CD4-positive, alpha-beta T cell treated with Interleukin-4 for 4 hours (primary cell): ENCODE results near the gene CFAP61.

Experiments used
- DNase-seq: peaks from one replicate; pipeline ENCODE4 v3.0.0-alpha.2; 2020

The CFAP61 gene

DNA sequence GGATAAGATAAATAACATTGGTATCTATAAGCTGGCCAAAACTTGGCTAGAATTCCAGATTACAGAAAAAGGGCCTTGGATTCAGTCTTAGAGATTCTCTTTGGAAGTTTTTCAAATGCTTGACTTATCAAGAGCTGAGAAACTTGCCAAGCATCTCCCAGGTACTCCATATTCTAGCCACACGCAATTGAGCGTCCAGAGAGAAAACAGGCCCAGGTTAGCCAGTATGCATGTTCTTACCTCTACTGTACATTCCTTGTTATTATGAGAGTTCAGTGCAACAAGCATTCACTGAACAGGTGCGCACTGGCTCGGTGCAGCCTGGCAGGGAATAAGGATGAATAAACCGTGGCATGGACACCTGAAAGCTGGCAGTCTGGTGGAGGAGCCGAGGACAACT is 13.7 kb upstream of the CFAP61 start:
- no peak for DNase-seq

- no peak for DNase-seq
Measured at GRCh38 chr20:20039752-20040387, 12.5 kb upstream of the CFAP61 start.

- DNase-seq = no peak
Measured at GRCh38 chr20:20051767-20052073, 612 bp upstream of the CFAP61 start.

- no peak for DNase-seq
Measured at GRCh38 chr20:20060234-20060998, 8.1 kb downstream of the CFAP61 start.

DNA sequence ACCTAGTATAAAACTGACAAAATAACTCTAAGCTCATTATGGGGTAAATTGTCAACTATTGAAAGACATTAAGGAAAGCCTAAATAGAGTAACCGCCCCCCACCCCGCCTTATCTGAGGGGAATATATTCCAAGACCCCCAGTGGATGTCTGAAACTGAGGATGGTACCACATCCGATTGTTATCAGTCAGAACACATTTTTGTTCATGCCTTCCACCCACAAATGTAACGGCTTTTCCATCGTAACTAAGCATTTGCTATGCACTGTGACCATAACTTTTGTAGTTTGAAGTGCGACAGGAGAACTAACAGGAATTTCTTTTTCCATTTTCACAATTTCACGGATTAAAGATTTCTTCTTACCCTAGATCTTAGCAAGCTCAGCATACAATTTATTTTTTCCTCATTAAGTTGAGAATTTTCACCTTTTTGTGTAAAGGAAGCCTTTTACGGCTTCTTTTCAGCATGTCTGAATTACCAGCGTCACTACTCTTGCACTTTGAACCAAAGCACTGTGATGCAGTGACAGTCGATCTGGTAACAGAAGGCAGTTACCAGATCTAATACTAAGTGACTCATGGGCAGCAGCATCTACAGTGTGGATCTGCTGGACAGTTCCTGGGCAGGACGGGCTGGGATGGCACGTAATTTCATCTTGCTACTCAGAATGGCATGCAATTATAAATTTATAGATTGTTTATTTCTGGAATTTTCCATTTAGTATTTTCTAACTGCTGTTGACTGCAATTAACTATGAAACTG is 11.8 kb downstream of the CFAP61 start:
- no peak for DNase-seq

GRCh38 chr20:20065361-20065760 is 13.0 kb downstream of the CFAP61 start:
- DNase-seq = no peak

DNA sequence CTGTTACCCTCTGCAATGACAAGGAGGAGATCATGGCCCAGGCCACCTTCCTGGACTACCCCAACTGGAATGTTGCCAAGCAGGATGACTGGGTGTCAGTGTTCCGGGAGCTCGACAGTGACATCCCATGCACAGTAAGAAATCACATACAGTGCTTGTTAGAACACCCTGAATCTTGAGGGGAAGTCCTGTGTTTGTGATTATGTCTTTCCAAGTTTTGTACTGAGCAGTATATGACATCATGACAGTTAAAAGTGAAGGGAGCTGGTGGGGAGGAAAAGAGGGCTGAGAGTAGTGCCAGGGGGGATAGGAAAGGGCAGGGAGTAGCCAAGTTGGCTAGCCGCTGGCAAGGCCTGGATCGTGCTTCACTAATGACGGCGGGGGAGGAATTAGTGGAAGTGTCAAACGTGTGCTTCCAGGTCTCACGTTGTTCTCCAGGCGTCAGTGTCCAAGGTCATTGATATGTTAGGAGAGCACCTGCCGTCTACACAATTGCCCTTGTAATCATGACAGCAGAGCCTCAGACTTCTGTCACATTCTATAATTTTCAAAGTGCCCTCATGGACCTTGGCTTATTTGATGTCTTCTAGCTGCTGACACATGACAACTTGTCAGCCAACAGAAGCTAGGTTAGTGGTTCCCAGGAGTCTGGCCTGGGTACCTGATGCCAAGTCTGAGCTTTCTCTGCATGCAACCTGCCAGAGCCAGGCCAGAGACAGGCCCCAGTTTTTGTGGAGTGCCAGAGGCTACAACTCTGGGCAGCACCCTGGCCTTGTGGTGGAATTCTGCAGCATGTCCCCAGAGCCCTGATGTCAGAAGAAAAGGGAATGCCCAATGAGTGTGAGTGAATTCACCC is 18.8 kb downstream of the CFAP61 start:
- no peak for DNase-seq

- DNase-seq = no peak
Measured at GRCh38 chr20:20073801-20074371, 21.6 kb downstream of the CFAP61 start.

DNA sequence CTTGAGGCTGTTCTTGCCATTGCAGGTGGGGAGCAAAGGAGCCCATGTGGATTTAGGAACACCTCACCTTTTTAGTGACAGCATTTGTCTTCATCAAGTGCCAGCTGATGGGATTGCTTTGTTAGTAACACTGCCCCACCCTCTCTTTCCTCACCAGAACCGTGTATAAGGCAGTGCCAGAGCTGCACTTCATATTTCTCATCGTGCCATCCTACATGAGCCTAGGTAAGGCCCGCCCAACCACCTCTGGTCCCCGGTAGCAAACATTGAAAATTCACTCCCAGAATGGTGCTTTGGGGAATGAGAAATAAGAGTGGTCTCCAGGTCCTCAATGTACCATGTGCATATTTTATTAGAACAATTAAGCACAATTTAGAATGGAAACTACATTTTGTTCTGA is 22.7 kb downstream of the CFAP61 start:
- no peak for DNase-seq

- DNase-seq = no peak
Measured at GRCh38 chr20:20076297-20077065, 24.1 kb downstream of the CFAP61 start.

- no peak for DNase-seq
Measured at GRCh38 chr20:20078041-20078440, 25.7 kb downstream of the CFAP61 start.

DNA sequence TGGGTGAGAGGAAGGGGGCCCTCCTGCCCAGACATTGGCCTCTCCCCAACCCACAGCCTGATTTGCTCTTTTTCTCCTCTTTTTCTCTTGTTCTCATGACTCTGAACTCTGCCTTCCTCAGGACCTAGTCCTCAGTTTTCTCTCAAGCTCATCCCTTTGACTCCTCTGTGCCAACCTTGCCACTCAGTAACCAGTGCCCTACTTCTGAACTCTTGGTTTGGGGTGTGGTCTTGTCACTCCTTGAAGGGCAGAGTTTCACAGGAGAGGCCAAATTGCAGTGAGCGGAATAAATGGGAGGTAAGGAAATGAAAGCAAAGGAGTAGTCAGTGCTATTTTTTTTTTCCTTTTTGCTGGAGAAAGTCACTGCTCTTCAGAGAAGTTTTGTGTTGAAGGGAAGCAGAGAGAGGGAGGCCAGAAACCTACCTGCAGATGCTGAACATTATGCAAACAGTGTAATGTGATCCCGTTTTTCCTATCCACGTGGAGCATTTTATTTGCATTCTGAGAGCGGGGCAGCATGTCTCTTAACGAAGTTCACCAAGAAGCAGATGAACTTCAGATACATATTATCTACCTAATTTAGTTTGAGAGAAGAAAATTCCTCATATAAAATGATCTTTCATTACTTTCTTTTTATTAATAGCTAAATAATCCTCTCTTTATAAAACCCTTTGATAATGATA is 26.9 kb downstream of the CFAP61 start:
- no peak for DNase-seq

DNA sequence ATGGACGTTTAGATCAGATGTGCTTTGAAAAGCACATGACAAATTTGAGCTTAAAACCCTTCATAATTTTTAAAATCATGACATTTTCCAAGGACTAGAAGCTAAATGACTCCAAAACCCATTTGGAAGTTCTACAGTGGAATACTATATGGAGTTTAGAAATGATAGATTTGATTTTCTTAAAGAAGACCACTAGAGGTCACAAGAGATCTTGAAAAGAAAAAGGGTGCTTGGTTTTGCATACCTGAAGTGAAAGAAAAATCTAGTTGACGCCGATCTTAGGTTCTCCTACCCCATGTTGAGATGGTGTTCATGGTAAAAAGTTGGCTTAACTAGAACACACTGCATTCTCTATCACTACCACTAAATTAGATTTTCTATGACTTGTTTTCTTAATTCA is 31.5 kb downstream of the CFAP61 start:
- DNase-seq = peak; percentile 37

- no peak for DNase-seq
Measured at GRCh38 chr20:20084296-20084752, 32.0 kb downstream of the CFAP61 start.

- DNase-seq = no peak
Measured at GRCh38 chr20:20085071-20085470, 32.7 kb downstream of the CFAP61 start.

GRCh38 chr20:20085812-20086211 is 33.5 kb downstream of the CFAP61 start:
- no peak for DNase-seq

DNA sequence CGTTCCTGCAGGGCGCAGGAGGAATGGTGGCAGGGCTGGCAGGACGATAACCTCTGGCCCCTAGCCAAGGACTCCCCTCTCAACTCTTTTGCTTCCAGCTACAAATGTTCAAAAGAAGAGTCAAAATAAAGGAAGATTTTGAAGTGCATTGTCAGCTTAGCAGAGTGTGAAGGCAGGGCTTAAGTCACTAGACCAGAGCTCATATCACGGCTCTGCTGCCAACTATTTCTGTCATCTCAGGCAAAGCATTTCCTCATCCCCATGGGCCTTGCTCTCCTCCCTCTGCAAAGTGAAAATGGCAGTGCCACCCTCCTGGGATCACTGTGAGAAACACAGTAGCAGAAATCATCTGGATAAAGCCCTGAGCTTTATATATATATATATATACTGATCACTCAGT is 36.7 kb downstream of the CFAP61 start:
- no peak for DNase-seq

- no peak for DNase-seq
Measured at GRCh38 chr20:20089939-20090338, 37.6 kb downstream of the CFAP61 start.

DNA sequence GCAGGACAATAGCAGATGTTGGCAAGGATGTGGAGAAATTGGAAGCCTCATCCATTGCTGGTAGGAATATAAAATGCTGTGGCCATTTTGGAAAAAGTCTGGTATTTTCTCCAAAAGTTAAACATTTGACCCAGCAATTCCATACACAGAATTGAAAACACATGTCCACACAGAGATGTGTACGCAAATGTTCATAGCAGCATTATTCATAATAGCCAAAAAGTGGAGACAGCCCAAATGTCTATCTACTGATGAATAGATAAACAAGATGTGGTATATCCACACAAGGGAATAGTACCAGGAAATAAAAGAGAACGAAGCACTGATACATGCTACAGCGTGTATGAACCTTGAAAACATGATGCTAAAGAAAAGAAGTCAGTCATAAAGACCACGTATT is 40.5 kb downstream of the CFAP61 start:
- no peak for DNase-seq

- DNase-seq = no peak
Measured at GRCh38 chr20:20094410-20094809, 42.1 kb downstream of the CFAP61 start.
